ENCODE data around the gene AVL9.

- no peak for TF ChIP-seq POLR2AphosphoS5 (IDR thresholded peaks at IDR 0.05; ENCODE audit: low read depth)
- TF ChIP-seq CTCF (IDR thresholded peaks at IDR 0.05; ENCODE audit: insufficient read depth, low read length): no peak
- TF ChIP-seq SPI1 (IDR thresholded peaks at IDR 0.05; ENCODE audit: borderline replicate concordance, low read depth): no peak
- TF ChIP-seq REST (IDR thresholded peaks at IDR 0.05; ENCODE audit: insufficient replicate concordance, low read depth): no peak
Measured at GRCh38 chr7:32602470-32602869, 107.2 kb downstream of the AVL9 start.
